Measurements from ENCODE around the gene TMEM132D.

Gene TMEM132D

DNA sequence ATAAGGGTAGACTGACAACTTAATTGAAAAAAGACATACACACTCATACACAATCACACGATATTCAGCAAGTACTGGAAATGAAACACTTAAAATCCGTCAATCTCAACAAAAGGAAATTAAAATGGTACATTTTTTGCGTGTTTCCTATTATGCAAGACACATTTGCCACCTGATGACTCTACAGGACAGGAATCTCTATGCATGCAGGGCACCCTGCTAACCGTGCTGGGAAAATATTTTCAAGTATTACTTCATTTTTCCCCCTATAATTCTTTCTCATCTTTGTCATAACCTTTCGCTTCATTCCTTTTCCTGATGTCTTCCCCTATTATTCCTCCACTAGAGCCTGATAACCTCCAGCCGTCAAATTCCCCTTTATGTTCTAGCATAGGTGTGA, 150.2 kb downstream of the TMEM132D start:
- no peak for TF ChIP-seq CTCF (IDR thresholded peaks at IDR 0.05; ENCODE audit: insufficient read depth, low read depth, low read length, missing control alignments)
- H3K4me3 ChIP-seq (ENCODE audit: low read length): no peak overlapping the region
- DNase-seq (ENCODE audit: low read depth): no peak

DNA sequence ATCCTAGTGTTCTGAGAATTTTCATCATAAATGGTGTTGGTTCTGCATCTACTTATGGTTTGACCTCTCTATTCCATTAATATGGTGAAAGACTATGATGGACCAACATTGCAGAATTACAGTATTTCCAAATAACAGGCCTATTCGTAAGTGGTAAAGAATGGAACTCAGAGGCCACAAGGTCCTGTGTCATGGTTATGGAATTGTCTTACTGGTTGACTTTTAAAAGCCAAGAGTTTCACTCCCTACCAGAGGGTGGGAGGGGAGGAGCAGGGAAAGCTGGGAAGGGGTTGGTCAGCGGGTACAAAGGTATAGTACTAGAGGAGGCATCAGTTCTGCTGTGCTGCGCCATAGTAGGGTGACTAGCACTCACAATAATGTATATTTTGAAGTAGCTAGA, 153.4 kb downstream of the TMEM132D start:
- H3K4me3 ChIP-seq (ENCODE audit: low read length): no peak overlapping the region
- no peak for TF ChIP-seq CTCF (IDR thresholded peaks at IDR 0.05; ENCODE audit: insufficient read depth, low read depth, low read length, missing control alignments)
- DNase-seq (ENCODE audit: low read depth): no peak

DNA sequence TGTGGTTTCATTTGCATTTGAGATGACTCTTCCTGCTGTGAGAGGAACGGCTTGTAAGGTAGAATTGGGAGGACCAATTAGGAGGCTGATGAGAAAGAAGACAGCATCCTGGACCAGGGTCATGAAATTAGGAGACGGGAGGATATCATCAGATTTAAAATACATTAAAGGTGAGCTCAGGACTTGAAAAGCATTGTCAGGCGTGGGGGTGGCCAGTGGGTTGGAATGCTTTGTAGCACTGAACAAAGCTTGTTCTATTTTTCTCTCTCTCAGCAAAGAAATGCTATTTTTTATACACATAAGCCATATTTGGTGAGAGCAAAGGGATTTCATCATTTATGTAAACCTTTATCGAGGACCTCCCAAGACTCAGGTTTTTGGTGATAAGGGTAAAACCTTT, 157.5 kb downstream of the TMEM132D start:
- no peak for TF ChIP-seq CTCF (IDR thresholded peaks at IDR 0.05; ENCODE audit: insufficient read depth, low read depth, low read length, missing control alignments)
- no peak for DNase-seq (ENCODE audit: low read depth)
- no peak overlapping the region for H3K4me3 ChIP-seq (ENCODE audit: low read length)

DNA sequence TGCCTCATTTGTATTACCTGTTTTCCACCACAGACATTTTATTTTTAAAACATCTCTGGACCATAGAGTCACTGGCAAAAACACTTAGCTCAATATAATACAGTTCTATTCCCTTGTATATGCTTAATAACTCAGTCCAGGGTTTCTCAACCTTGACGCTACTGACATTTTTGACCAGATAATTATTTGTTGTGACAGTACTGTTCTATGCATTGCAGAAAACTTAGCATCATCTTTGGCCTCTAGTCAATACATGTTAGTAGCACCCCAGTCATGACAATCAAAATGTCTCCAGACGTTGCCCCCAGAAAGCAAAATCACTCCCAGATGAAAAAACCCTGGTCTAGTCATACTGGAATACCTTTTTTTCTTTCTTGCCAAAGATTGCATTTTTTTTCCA, 174.7 kb downstream of the TMEM132D start:
- TF ChIP-seq CTCF (IDR thresholded peaks at IDR 0.05; ENCODE audit: insufficient read depth, low read depth, low read length, missing control alignments): no peak
- H3K4me3 ChIP-seq (ENCODE audit: low read length): no peak overlapping the region
- DNase-seq (ENCODE audit: low read depth): no peak

- TF ChIP-seq CTCF (IDR thresholded peaks at IDR 0.05; ENCODE audit: insufficient read depth, low read depth, low read length, missing control alignments): no peak
- DNase-seq (ENCODE audit: low read depth): no peak
- H3K4me3 ChIP-seq (ENCODE audit: low read length): no peak overlapping the region
Measured at GRCh38 chr12:129727100-129727499, 176.7 kb downstream of the TMEM132D start.

- no peak for DNase-seq (ENCODE audit: low read depth)
- no peak overlapping the region for H3K4me3 ChIP-seq (ENCODE audit: low read length)
- TF ChIP-seq CTCF (IDR thresholded peaks at IDR 0.05; ENCODE audit: insufficient read depth, low read depth, low read length, missing control alignments): no peak
Measured at GRCh38 chr12:129723260-129723659, 180.6 kb downstream of the TMEM132D start.

DNA sequence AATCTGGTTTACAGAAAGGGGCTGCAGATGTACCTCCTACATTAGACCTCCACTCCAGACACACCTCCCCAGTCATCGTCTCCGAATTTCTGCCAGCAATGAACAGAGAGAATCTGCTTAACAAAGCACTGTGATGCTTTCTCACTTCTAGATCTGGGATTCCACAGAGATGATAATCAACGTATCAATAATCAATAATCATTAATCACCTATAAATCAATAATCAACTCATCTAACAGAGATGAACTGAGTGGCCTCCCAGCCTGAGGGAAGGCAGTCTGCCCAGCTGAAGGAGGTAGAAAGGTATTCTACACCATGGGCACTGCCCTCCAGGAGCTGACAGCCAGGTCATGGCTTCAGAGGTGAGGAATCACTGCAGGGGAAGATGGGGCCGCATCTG, 183.2 kb downstream of the TMEM132D start:
- DNase-seq (ENCODE audit: low read depth): no peak

More for the DNA sequence above, 183.2 kb downstream of the TMEM132D start:
- no peak for TF ChIP-seq CTCF (IDR thresholded peaks at IDR 0.05; ENCODE audit: insufficient read depth, low read depth, low read length, missing control alignments)
- H3K4me3 ChIP-seq (ENCODE audit: low read length): no peak overlapping the region

Data from epithelial cell of esophagus (primary cell).